OCI-LY3 (cell line): Measurements from ENCODE around the gene TMEM47.

Experiments
- CTCF ChIP-seq: fragments of 200-600, 300-600 bp; sonication (generic); IDR thresholded peaks from 2 replicates; pipeline ENCODE4 v1.5.1; 2014; ENCODE audit warnings: antibody characterized with exemption, low read length, low read depth
- EZH2phosphoT487 ChIP-seq: fragments of 200-600 bp; shearing (Covaris generic); IDR thresholded peaks from 2 replicates; pipeline ENCODE4 v1.6.1; 2018; ENCODE audit warnings: antibody characterized with exemption, mixed run types, low read depth

GRCh38 chrX:34586936-34587335 lies 70.1 kb downstream of the TMEM47 start:
- no peak for TF ChIP-seq CTCF
- TF ChIP-seq EZH2phosphoT487, result no peak
